Measurements from ENCODE around the gene STARD6. TPM values are rescaled to one million over a fixed set of nuclear protein-coding genes. Genes with fewer than 3 reads are reported as not detected.

The STARD6 gene
- total and polyA plus RNA-seq, 7 donors, result not detected

DNA sequence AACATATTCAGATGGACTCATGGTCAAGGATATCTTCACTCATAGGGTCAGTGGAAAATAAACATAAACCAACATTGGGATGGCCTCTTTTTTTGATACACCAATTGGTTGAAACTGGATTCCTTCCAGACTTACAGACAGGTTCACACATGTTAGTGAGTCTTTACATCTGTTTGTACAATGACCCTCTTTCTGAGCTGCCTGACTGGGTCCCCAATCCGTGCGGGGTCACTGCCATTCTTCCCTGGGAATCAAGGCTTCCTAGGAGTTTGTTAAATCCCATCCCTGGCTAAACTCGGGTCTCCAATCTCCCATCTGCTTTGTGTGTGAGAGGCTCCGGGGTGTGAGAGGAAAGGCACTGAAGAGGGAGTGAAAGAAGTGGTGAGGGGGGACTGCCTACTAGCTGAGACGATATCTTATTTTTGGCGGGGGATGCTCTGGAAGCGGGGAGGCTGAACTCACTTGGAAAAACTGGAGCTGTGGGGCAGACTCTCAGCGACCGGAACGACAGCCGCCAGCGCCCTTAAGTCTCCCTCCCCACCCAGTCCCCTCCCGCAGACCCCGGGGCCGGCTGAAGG lies 487 bp downstream of the STARD6 start:
- intact Hi-C loops (cut with DNase I), result loop anchor here (5.0 kb wide), 1 partner anchor 90 kb away; the partner anchor contains the start of gene POLI

DNA sequence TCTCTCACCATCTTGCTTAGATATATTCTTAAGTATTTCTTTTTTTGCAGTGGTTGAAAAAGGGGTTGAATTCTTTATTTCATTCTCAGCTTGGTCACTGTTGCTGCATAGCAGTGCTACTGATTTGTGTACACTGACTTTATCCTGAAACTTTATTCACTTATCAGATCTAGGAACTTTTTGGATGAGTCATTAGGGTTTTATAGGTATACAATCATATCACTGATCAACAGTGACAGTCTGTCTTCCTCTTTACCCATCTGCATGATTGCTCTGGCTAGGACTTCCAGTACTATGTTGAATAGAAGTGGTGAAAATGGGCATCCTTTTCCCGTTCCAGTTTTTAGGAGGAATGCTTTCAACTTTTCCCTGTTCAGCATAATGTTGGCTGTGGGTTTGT lies 6.5 kb downstream of the STARD6 start:
- intact Hi-C loops (cut with DNase I), result no loop called here
- no peak for DNase-seq
- Histone ChIP-seq H3K36me3 (no peaks in the 10 kb centered on the region), H3K27me3 (no peaks in the 10 kb centered on the region), H3K4me1 (no peaks in the 10 kb centered on the region), H3K9me3 (no peaks in the 10 kb centered on the region), H3K27ac (no peak overlapping the region), H3K4me3 (no peak overlapping the region)
- WGBS, 2 donors, result 84 to 91% methylated on average over 1 of the region's 1 CpG
- TF ChIP-seq EP300 (IDR thresholded peaks at IDR 0.05) (no peak), POLR2AphosphoS5 (IDR thresholded peaks at IDR 0.05) (no peak), POLR2A (IDR thresholded peaks at IDR 0.05) (no peak)
- TF ChIP-seq, protein P1, sequence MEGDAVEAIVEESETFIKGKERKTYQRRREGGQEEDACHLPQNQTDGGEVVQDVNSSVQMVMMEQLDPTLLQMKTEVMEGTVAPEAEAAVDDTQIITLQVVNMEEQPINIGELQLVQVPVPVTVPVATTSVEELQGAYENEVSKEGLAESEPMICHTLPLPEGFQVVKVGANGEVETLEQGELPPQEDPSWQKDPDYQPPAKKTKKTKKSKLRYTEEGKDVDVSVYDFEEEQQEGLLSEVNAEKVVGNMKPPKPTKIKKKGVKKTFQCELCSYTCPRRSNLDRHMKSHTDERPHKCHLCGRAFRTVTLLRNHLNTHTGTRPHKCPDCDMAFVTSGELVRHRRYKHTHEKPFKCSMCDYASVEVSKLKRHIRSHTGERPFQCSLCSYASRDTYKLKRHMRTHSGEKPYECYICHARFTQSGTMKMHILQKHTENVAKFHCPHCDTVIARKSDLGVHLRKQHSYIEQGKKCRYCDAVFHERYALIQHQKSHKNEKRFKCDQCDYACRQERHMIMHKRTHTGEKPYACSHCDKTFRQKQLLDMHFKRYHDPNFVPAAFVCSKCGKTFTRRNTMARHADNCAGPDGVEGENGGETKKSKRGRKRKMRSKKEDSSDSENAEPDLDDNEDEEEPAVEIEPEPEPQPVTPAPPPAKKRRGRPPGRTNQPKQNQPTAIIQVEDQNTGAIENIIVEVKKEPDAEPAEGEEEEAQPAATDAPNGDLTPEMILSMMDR (IDR thresholded peaks at IDR 0.05), result no peak

More for the DNA sequence above, 487 bp downstream of the STARD6 start:
- H3K27me3 ChIP-seq, result no peaks in the 10 kb centered on the region
- H3K36me3 ChIP-seq, result peaks cover 0 to 5% (median 0%) of the 10 kb centered on the region in 4 donors
- no peak for TF ChIP-seq EP300 (IDR thresholded peaks at IDR 0.05)
- TF ChIP-seq POLR2A (IDR thresholded peaks at IDR 0.05), result no peak
- no peak for TF ChIP-seq POLR2AphosphoS5 (IDR thresholded peaks at IDR 0.05)
- TF ChIP-seq, protein P1 (IDR thresholded peaks at IDR 0.05), result no peak
- DNase-seq, result no peak
- H3K9me3 ChIP-seq, result no peaks in the 10 kb centered on the region
- peaks cover 0 to 10% (median 6%) of the 10 kb centered on the region in 4 donors for H3K4me1 ChIP-seq
- peak overlapping the region; percentile 58 to 88 (median 68) for H3K4me3 ChIP-seq
- H3K27ac ChIP-seq, result peak overlapping the region; percentile 31 to 71 (median 65)
- WGBS, 2 donors, result 3 to 6% methylated on average over 15 of the region's 15 CpGs

DNA sequence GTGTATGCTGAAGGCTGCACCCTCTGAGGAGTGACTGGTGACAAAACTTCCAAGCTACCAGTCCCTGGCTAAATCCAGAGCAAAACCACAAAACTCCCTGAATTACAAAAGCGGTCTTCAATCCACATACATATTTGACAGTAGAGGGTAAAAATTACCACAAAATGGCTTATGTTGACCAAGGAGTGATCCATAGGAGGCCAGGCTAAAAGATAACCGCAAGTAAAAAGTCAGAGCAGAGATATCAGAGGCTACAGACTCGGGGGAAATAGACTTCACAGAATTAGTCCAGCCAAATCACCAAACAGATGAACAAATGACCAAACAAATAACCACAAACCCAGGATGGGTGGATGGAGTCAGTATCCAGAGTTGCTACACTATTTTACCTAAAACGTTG lies 19.4 kb downstream of the STARD6 start:
- intact Hi-C loops (cut with DNase I), result no loop called here
- H3K9me3 ChIP-seq, result no peaks in the 10 kb centered on the region
- H3K36me3 ChIP-seq, result no peaks in the 10 kb centered on the region
- TF ChIP-seq EP300 (IDR thresholded peaks at IDR 0.05) (no peak), POLR2A (IDR thresholded peaks at IDR 0.05) (no peak), POLR2AphosphoS5 (IDR thresholded peaks at IDR 0.05) (no peak)
- TF ChIP-seq, protein P1 (IDR thresholded peaks at IDR 0.05), result no peak
- H3K4me1 ChIP-seq, result no peaks in the 10 kb centered on the region
- H3K27ac ChIP-seq, result no peak overlapping the region
- no peak for DNase-seq
- no peaks in the 10 kb centered on the region for H3K27me3 ChIP-seq
- 94 to 96% methylated on average over 4 of the region's 4 CpGs for WGBS, 2 donors
- no peak overlapping the region for H3K4me3 ChIP-seq

DNA sequence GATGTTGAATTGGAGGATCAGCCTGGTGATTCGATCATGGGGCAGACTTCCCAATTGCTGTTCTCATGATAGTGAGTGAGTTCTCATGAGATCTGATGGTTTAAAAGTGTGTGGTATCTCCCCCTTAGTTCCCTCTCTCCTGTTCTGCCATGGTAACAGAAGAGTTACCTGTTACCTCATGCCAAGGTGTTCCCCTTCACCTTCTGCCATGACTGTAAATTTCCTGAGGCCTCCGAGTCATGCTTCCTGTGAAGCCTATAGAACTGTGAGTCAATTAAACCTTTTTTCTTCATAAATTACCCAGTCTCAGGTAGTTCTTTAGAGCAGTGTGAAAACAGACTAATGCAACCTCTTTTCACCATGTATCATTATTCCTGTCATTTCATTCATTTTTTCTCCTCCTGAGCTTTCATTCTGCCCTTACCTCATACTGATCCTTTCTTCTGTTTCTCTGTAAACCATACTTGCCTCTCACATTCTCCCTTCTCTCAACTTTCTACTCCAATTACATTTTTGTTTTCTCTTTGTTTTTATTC lies 22.0 kb downstream of the STARD6 start:
- TF ChIP-seq, protein P1 (IDR thresholded peaks at IDR 0.05), result no peak
- no peak overlapping the region for H3K4me3 ChIP-seq
- 86 to 93% methylated on average over 2 of the region's 2 CpGs for WGBS, 2 donors
- H3K27me3 ChIP-seq, result no peaks in the 10 kb centered on the region
- intact Hi-C loops (cut with DNase I), result no loop called here
- no peaks in the 10 kb centered on the region for H3K9me3 ChIP-seq
- no peak for DNase-seq
- H3K36me3 ChIP-seq, result no peaks in the 10 kb centered on the region
- no peak overlapping the region for H3K27ac ChIP-seq
- no peaks in the 10 kb centered on the region for H3K4me1 ChIP-seq

Measured in sigmoid colon (tissue), 7 donors.